Left kidney (tissue), 2 donors: ENCODE data around the gene FAM217A. TPM values are rescaled to one million over a fixed set of nuclear protein-coding genes. Genes with fewer than 3 reads are reported as not detected.

Source experiments
- DNase-seq: peaks from one replicate; pipeline ENCODE4 v3.0.0-alpha.2; 2013
- polyA plus RNA-seq: library from polyadenylated mRNA; unstranded; fragments of 120-200 nt; gene quantifications from one replicate; pipeline ENCODE4 v1.2.1, GENCODE V29; 2013; ENCODE audit not compliant: insufficient read length

Gene FAM217A
- polyA plus RNA-seq, 1 donor, result 3.9 TPM

DNA sequence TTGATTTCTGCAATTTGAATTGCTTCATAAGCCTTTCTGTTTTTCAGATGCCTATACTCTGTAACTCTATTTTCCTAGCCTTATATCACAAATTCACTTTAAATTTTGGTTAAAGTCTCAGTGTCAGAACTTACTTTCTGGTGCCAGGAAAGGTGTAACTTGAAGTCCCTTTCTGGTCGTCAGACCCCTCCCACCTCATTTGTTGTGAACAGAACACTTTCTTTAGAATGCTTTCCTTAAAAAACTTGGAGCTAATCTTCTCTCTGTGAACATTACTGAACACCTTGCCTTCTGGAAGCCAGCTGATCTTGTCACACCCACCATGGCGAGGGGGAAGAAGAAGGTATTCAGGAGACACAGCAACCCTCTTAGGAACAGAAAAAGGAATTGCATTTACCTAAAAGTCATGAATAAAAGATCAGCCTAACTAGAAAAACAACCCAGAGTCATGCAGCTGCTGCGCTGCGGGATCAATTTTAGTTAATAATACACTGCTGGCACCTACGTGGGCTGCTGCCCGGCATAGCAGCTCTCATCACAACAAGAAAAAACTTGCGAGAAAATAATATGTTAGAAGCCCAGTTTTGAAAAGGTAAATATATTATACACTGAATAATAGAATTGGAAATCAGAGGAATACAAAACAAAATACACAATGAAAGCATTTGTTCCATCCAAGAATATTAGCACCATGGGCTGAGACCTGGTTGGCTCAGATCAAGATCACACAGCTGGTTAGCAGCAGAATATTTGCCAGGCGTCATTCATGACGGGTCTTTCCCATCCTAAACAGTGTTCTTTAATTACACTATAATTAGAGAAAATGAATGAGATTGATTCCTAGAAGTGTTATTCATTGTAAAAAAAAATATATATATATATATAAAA, 5.8 kb upstream of the FAM217A start:
- no peak for DNase-seq

- no peak for DNase-seq
These were observed 4.3 kb downstream of the FAM217A start for GRCh38 chr6:4074478-4075235.

DNA sequence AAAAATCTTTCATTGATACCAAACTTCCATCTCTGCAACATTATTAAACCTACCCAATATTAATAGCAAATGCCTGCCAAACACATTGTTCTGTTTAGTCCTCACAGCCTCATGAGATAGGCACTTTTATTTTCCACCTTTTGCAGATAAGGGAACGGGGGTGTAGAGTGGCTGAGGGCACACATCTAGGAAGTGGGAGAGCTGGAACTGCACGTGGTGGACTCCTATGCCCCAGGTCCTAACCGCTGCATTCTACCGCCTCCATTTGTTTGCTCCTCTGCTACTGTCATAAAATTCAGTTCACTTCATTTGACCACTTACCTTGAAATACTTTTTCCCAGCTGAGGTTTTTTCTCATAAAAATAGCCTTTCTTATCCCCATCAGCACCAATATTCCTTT, 7.6 kb downstream of the FAM217A start:
- no peak for DNase-seq

GRCh38 chr6:4069199-4069598, 9.7 kb downstream of the FAM217A start:
- no peak for DNase-seq

DNA sequence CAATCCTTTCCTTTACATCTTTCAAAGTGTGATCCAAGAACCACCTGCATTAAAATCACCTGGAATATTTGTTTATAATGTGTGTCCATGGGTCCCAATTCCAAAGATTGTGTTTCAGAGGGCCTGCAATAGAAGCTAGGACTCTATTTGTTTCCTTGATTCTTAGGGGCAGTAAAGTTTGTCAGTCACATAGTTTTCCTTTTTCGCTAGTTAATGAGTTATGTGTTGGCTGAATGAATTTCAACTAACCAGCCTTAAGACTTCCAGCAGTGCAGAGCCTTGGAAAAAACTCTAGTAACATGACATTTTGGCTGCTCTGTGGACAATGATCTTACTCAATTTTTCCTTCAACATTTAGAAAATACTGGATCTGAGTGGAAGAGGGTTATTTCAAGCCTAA, 11.3 kb downstream of the FAM217A start:
- DNase-seq, result no peak

GRCh38 chr6:4066029-4066755, 12.7 kb downstream of the FAM217A start:
- no peak for DNase-seq

DNA sequence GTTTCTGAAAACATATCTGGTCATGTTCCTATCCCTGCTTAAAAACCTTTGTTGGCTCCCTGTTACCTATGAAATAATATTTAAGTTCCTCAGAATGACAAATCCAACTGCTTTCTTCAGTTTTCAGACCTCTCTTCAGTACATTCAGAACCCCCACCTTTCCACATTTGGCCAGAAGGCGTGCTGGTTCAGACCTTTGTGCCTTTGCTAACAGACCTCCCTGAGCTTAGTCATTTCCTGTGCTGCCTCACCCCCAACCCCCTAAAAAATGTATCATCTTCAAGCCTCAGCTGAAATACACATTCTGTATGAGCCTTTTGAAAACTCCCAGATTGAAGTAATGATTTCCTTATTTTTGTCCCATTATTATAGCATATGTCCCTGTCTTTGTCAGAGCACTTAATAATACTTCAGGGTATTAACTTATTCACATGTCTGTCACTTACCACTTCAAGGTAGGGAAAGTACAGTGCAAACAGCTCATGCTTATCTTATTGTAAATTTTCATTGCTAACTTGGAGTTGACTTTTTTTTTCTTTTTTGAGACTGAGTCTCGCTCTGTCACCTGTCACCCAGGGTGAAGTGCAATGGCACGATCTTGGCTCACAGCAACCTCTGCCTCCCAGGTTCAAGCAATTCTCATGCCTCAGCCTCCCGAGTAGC, 19.7 kb downstream of the FAM217A start:
- no peak for DNase-seq

DNA sequence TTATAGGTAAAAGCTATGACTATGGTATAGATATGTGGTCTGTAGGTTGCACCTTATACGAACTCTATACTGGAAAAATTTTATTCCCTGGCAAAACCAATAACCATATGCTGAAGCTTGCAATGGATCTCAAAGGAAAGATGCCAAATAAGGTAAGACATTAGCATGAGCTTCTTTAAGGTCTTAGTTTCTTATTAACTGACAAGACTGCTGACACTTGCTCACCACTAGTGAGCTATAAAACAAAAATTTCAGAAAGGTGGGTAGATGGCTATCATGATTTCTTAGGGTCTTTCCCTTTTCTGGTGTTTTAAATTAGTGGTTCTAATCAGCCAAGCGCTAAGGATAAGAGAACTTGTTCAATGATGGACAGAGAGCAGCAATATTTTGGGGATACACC, 21.9 kb downstream of the FAM217A start:
- DNase-seq, result no peak

DNA sequence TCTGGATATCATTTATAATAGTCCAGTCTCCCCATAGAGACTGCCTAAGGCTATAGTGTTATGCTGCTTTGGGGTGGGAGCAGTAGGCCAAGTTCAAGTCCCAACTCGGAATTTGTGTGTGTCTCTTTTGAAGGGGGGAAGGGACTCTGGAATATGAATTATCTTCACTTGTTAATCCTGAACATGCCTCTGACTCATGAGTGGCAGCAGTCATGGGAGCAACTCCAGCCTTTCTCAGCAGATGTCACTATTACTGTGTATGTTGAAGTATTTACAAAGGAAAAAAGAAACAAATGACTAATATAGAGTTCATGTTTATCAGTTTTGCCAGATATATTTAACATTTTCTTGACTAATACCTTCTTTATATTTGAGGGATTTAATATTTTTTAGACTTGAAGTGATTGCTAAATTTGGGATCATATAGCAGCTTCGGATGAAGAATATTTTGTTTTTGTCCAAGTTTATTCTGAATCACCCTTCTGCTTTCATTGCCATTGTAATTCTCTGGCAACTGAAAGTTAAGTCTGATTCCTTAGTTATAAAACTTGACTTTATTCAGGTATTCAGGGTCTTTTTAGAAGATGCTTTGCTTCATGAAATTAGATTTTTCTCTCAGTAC, 23.4 kb downstream of the FAM217A start:
- no peak for DNase-seq

- DNase-seq, result no peak
These were observed 29.7 kb downstream of the FAM217A start for GRCh38 chr6:4049246-4049645.

DNA sequence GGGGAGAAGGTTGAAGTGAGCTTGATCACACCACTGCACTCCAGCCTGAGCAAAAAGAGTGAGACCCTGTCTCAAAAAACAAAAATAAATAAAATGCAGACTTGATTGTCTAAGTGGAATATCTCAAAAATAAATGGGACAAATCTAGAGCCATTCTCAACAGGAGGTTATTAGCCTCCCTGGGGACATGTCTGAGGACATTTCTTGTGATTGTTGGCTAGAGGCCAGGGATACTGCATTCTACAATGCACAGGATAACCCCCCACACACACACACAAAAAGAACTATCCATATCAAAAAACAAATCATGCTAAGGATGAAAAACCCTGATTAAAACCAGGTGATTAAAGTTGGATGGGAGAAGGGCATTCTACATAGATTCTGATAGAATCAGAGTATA, 37.5 kb downstream of the FAM217A start:
- DNase-seq, result no peak

DNA sequence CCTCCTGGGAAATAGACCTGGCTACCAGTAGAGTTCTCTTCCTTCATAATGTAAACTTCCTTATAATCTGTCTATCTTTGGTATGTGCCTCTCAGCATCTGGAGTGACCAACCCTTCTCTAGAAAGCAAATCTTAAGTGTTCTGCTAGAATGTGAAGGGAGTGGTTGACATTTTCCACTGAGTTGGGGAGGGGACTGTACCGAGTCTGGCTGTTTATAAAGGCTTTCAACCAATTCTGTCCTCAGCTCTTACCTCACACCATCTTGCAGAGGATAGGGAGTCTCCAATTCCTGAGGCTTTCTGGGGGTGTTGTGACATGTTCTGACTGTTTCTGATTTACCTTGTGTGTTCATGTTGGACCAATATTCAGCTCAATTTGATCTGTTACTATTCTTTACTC, 39.6 kb downstream of the FAM217A start:
- no peak for DNase-seq

DNA sequence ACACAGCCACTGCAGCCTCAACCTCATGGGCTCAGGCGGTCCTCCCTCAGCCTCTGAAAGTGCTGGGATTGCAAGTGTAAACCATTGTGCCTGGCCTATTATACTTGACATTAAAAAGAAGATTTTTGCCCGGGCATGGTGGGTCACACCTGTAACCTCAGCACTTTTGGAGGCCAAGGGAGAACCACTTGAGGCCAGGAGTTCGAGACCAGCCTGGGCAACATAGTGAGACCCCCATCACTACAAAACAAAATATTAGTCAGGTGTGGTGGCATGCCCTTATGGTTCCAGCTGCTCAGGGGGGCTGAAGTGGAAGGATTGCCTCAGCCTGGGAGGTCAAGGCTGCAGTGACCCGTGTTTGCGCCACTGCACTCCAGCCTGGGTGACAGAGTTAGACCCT, 42.4 kb downstream of the FAM217A start:
- DNase-seq, result no peak

- DNase-seq, result no peak
These were observed 46.5 kb downstream of the FAM217A start for GRCh38 chr6:4032475-4032874.

DNA sequence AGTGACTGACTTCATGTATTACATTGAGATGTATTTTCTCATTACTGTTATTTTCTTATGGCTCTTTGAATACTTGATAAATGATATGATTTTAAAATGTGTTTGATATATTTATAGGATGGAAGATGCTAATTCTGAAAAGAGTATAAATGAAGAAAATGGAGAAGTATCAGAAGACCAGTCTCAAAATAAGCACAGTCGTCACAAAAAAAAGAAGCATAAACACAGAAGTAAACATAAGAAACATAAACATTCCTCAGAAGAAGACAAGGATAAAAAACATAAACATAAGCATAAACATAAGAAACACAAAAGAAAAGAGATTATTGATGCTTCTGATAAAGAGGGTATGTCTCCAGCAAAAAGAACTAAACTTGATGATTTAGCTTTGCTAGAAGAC, 47.5 kb downstream of the FAM217A start:
- DNase-seq, result no peak

- DNase-seq, result no peak
These were observed 48.3 kb downstream of the FAM217A start for GRCh38 chr6:4030669-4031068.

DNA sequence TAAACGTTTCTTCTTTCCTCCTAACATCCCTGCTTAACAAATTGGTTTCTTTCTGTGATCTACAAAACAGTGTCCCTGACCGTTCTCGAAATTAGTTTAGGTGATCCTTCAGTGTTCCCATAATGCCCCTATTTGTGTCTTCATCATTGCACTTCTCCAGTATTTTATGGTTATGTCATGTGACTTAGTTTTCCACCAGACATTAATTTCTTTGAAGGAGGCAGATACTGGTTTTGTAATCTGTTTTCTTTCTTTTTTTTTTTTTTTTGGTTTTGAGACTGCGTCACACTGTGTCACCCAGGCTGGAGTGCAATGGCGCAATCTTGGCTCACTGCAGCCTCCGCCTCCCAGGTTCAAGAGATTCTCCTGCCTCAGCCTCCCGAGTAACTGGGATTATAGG, 49.2 kb downstream of the FAM217A start:
- no peak for DNase-seq

DNA sequence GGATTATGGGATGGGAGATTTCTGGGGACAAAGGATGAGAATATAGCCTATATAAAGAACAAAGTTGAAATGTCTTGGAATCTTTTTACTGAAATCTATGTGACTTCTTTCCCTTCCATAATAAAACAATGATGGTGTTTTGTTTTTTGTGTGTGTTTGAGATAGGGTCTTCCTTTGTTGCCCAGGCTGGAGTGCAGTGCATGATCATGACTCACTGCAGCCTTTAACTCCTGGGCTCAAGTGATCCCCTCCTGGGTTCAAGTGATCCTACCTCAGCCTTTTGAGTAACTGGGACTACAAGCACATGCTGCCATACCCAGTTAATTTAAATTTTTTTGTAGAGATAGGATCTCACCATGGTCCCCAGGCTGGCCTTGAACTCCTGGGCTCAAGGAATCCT, 50.9 kb downstream of the FAM217A start:
- no peak for DNase-seq

DNA sequence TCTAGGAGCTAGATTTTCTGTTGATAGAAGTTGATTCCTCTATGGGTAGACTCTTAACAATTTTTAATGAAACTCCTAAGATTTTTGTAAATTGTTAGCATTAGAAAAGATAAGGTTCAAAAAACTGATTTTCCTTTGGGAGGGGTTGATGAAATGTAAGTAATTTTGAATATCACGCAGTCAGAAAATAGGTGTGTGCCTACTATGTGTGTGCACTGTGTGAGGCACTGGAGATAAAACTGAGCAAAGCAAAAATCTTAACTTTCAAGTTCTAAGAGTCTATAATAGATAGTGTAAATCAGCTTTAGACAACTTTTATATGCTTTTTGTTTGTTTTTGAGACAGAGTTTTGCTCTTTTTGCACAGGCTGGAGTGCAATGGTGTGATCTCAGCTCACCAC, 53.3 kb downstream of the FAM217A start:
- no peak for DNase-seq

- DNase-seq, result no peak
These were observed 55.7 kb downstream of the FAM217A start for GRCh38 chr6:4023240-4023639.

- peak; percentile 22 for DNase-seq
These were observed 56.9 kb downstream of the FAM217A start for GRCh38 chr6:4021854-4022695.
